ENCODE data around the gene MYO9B.
"Not testable (repeated sequence)": the region's sequence is repeated elsewhere in the genome, so short reads cannot be mapped to it uniquely, and the experiment has no call there.

MYO9B gene

GRCh38 chr19:17183858-17184321 is 108.3 kb downstream of the MYO9B start:
- no peak for DNase-seq (ENCODE audit: low read depth)
- H3K4me3 ChIP-seq (ENCODE audit: low read length) = no peak overlapping the region
- no peak for TF ChIP-seq CTCF (conservative IDR thresholded peaks at IDR 0.05; ENCODE audit: low read length)

GRCh38 chr19:17184371-17184841 is 108.8 kb downstream of the MYO9B start:
- H3K4me3 ChIP-seq (ENCODE audit: low read length) = no peak overlapping the region
- no peak for TF ChIP-seq CTCF (conservative IDR thresholded peaks at IDR 0.05; ENCODE audit: low read length)
- no peak for DNase-seq (ENCODE audit: low read depth)

GRCh38 chr19:17185590-17185989 is 110.0 kb downstream of the MYO9B start:
- TF ChIP-seq CTCF (conservative IDR thresholded peaks at IDR 0.05; ENCODE audit: low read length) = no peak
- no peak for DNase-seq (ENCODE audit: low read depth)
- H3K4me3 ChIP-seq (ENCODE audit: low read length) = no peak overlapping the region

- H3K4me3 ChIP-seq (ENCODE audit: low read length); DNase-seq (ENCODE audit: low read depth): not testable (repeated sequence)
Observed at GRCh38 chr19:17191736-17192135, 116.2 kb downstream of the MYO9B start.

- no peak overlapping the region for H3K4me3 ChIP-seq (ENCODE audit: low read length)
- no peak for TF ChIP-seq CTCF (conservative IDR thresholded peaks at IDR 0.05; ENCODE audit: low read length)
- DNase-seq (ENCODE audit: low read depth) = no peak
Observed at GRCh38 chr19:17192751-17193150, 117.2 kb downstream of the MYO9B start.

- no peak for DNase-seq (ENCODE audit: low read depth)
- H3K4me3 ChIP-seq (ENCODE audit: low read length) = no peak overlapping the region
- TF ChIP-seq CTCF (conservative IDR thresholded peaks at IDR 0.05; ENCODE audit: low read length) = no peak
Observed at GRCh38 chr19:17194608-17195007, 119.0 kb downstream of the MYO9B start.

GRCh38 chr19:17195106-17195505 is 119.5 kb downstream of the MYO9B start:
- H3K4me3 ChIP-seq (ENCODE audit: low read length) = no peak overlapping the region
- DNase-seq (ENCODE audit: low read depth) = no peak
- TF ChIP-seq CTCF (conservative IDR thresholded peaks at IDR 0.05; ENCODE audit: low read length) = no peak

- TF ChIP-seq CTCF (conservative IDR thresholded peaks at IDR 0.05; ENCODE audit: low read length) = no peak
- DNase-seq (ENCODE audit: low read depth) = no peak
- no peak overlapping the region for H3K4me3 ChIP-seq (ENCODE audit: low read length)
Observed at GRCh38 chr19:17196610-17197009, 121.0 kb downstream of the MYO9B start.

Measured in AG10803 (cell line).